ENCODE data around the gene XBP1. TPM values are rescaled to one million over a fixed set of nuclear protein-coding genes. Genes with fewer than 3 reads are reported as not detected.
A peak's percentile ranks its signal among the peaks of the same experiment; 100 is the strongest.
"Not testable (repeated sequence)": the region's sequence is repeated elsewhere in the genome, so short reads cannot be mapped to it uniquely, and the experiment has no call there.

The XBP1 gene
- total RNA-seq, 1 donor from 2014 or later, result 45.2 TPM

GRCh38 chr22:28793976-28794584 is 6.3 kb downstream of the XBP1 start:
- DNase-seq (ENCODE audit: low spot score in 2 of 2) (no peak), FAIRE-seq (no peak)

- FAIRE-seq (no peak), DNase-seq (ENCODE audit: low spot score in 2 of 2) (no peak)
Observed at GRCh38 chr22:28792491-28793383, 7.6 kb downstream of the XBP1 start.

- no peak for DNase-seq (ENCODE audit: low spot score in 2 of 2)
- no peak for FAIRE-seq
Observed at GRCh38 chr22:28791841-28792490, 8.4 kb downstream of the XBP1 start.

- no peak for DNase-seq (ENCODE audit: low spot score in 2 of 2)
- no peak for FAIRE-seq
Observed at GRCh38 chr22:28791124-28791523, 9.2 kb downstream of the XBP1 start.

GRCh38 chr22:28788601-28789000 is 11.8 kb downstream of the XBP1 start:
- DNase-seq (ENCODE audit: low spot score in 2 of 2) (no peak), FAIRE-seq (no peak)

- DNase-seq (ENCODE audit: low spot score in 2 of 2), result no peak
- FAIRE-seq, result no peak
Observed at GRCh38 chr22:28783786-28784671, 16.3 kb downstream of the XBP1 start.

- DNase-seq (ENCODE audit: low spot score in 2 of 2), result no peak
- FAIRE-seq, result no peak
Observed at GRCh38 chr22:28780296-28780695, 20.1 kb downstream of the XBP1 start.

- no peak for DNase-seq (ENCODE audit: low spot score in 2 of 2)
- FAIRE-seq, result no peak
Observed at GRCh38 chr22:28779833-28780232, 20.5 kb downstream of the XBP1 start.

GRCh38 chr22:28774378-28774777 is 26.0 kb downstream of the XBP1 start:
- DNase-seq (ENCODE audit: low spot score in 2 of 2) (no peak), FAIRE-seq (no peak)

GRCh38 chr22:28773461-28773867 is 26.9 kb downstream of the XBP1 start:
- DNase-seq (ENCODE audit: low spot score in 2 of 2), result no peak
- no peak for FAIRE-seq

- DNase-seq (ENCODE audit: low spot score in 2 of 2) (peak; percentile 94 to 96), FAIRE-seq (no peak)
Observed at GRCh38 chr22:28772633-28773460, 27.5 kb downstream of the XBP1 start, which contains the start of gene CCDC117. CCDC117 (plus strand) TSS chr22:28772695; CDS start chr22:28772850, 155 bp downstream.

GRCh38 chr22:28771195-28771791 is 29.1 kb downstream of the XBP1 start:
- DNase-seq (ENCODE audit: low spot score in 2 of 2) (no peak), FAIRE-seq (no peak)

GRCh38 chr22:28769394-28770085 is 30.8 kb downstream of the XBP1 start:
- DNase-seq (ENCODE audit: low spot score in 2 of 2) (no peak), FAIRE-seq (no peak)

- DNase-seq (ENCODE audit: low spot score in 2 of 2) (no peak), FAIRE-seq (no peak)
Observed at GRCh38 chr22:28768701-28769393, 31.5 kb downstream of the XBP1 start.

GRCh38 chr22:28766628-28767027 is 33.7 kb downstream of the XBP1 start:
- FAIRE-seq (no peak), DNase-seq (ENCODE audit: low spot score in 2 of 2) (no peak)

GRCh38 chr22:28762000-28762399 is 38.4 kb downstream of the XBP1 start:
- DNase-seq (ENCODE audit: low spot score in 2 of 2); FAIRE-seq: not testable (repeated sequence)

GRCh38 chr22:28761449-28761755 is 39.0 kb downstream of the XBP1 start:
- FAIRE-seq, result no peak

More at GRCh38 chr22:28761449-28761755, 39.0 kb downstream of the XBP1 start:
- DNase-seq (ENCODE audit: low spot score in 2 of 2), result no peak

Measured in frontal cortex (tissue), 4 donors.